Measurements from ENCODE around the gene FIBIN.
"Not testable (repeated sequence)": the region's sequence is repeated elsewhere in the genome, so short reads cannot be mapped to it uniquely, and the experiment has no call there.

Gene FIBIN

GRCh38 chr11:26993965-26994457 lies at the start of gene FIBIN:
Gene FIBIN, plus strand, starts transcription at chr11:26994112. Its CDS starts 415 bp downstream, at chr11:26994527.
- no peak for DNase-seq

DNA sequence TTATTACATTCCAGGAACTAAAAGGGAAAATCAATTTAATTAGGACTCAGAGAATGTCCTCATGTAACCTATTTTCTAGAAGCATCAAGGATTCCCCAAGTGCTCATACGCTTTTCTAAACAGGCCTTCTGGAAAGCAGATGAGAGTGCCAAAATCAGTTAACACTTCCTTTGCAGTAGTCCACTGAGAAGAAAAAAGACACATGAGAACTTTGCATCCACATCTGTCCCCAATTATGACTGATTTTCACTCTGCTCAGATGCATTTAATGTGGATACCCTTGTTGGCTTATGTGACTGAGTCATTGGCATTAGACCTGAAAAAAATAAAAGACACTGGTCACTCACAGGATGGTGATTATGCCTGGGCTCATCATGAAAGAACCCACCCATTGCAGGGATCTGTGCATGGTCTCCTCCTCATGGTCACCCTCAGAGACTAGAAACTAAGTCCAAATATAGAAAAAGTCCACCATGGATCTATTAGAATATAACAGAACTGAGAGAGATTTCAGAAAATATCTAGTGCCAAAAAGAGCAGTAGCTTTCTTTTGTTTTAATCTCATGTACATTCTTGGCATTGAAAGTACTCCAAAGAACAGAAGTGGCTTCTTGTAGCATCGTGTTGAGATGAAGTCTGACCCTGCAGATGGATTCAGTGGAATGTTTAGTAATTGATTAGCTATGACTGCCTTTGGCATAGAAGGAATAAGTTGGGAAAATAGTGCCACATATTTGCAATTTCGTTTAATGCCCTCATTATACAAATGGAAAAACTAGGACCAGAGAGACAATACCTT lies 48.8 kb upstream of the FIBIN start:
- no peak for DNase-seq

DNA sequence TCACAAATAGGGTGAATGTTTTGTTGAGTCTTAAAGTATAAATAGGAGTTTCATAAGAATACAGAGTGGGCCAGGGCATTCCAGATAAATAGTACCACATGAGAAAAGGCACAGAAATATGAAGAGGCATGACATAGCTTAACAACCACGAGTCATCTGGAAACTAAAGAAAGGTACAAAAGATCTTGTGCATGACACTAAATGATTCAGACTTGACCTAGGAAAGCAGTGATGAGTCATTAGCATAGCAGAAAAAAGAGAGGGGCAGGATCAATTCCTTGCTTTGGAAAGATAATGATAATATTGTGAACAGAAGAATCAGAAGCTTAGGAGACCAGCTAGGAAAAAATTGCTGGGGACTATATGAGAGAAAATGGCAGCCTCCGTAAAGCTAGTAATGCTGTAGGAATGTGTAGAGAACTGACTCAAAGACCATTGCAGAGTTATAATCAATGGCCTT lies 47.6 kb upstream of the FIBIN start:
- no peak for DNase-seq

DNA sequence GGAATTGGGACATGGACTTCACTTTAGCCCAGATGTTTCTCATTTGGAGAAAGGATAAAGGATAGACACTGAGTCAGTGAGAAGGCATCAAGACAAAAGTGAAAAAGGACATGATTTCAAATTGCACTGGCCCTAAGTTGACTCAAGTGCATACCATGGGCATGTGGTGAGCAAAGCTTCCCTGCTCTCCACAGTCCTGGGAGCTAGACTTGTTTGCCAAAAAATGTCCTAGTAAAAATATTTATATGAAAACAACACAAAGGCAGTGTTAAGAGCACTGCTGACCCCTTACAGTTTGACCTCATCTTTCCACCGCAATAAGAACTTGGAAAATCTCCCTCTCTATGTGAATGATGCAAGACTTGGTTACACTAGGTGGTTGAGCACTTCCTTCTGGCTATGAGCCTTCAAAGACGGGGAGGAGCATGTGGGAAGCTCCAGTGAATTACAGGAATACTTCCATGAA lies 46.5 kb upstream of the FIBIN start:
- DNase-seq = no peak

GRCh38 chr11:26947904-26948639 lies 45.8 kb upstream of the FIBIN start:
- DNase-seq = no peak

DNA sequence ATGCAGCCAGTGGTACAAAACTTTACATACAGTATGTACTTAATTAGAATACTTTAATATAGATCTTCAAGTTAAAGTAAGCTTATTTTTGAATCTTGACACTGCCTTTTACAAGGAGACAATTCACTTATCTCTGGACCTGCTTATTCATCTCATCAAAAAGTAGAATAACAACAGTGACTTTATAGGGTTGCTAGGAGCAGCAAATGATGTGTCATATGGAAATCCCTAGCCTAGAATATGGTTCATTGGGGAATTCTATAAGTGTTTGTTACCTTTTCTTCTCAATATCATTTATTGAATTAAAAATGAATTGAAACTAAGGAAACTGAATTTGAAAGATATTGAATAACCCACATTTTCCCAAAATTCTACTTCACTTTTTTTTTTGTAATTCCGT lies 45.0 kb upstream of the FIBIN start:
- no peak for DNase-seq

- no peak for DNase-seq
Measured at GRCh38 chr11:26949846-26950245, 44.1 kb upstream of the FIBIN start.

DNA sequence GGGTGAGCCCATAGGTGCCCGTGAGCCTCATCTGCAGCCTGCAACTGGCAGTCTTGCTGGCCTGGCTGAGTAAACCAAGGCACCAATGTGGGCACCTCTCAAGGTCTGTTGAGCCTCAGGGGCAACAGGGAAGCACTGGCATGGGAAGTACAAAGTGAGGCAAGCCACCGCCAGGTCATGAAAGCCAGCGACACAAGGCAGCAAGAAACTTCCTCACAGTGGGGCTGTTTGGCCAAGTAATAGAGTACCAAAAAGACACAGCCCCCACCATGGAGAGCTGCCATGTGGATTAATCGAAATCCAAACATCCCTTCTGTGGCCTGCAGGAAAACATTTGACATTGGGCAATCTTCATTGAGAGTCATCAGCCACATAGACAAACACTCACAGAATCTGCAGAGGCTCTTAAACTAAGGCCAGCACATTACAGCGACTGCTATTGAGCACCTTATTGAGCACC lies 43.6 kb upstream of the FIBIN start:
- DNase-seq = no peak

- no peak for DNase-seq
Measured at GRCh38 chr11:26951809-26952515, 42.0 kb upstream of the FIBIN start.

- no peak for DNase-seq
Measured at GRCh38 chr11:26953770-26954392, 40.0 kb upstream of the FIBIN start.

GRCh38 chr11:26958005-26958701 lies 35.8 kb upstream of the FIBIN start:
- DNase-seq = no peak

- no peak for DNase-seq
Measured at GRCh38 chr11:26958702-26959049, 35.2 kb upstream of the FIBIN start.

DNA sequence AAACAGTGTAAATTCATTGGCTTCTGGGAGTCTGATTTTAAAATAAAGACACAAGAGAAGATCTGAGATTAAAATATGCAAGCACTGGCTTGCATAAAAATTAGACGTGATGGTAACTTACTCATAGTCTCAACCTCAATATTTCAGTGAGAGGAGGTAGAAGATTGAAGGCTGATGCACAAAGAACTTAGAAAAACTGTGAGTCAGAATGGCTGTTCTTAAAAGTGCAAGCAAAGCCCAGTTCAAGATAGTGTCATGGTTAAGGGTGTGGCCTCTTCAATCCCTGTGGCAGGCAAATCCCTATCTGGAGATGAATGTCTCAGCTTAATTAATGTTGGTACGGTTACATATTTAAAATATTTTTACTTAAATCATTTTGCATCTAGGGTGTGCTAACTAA lies 33.6 kb upstream of the FIBIN start:
- no peak for DNase-seq

GRCh38 chr11:26963764-26964163 lies 30.1 kb upstream of the FIBIN start:
- no peak for DNase-seq

DNA sequence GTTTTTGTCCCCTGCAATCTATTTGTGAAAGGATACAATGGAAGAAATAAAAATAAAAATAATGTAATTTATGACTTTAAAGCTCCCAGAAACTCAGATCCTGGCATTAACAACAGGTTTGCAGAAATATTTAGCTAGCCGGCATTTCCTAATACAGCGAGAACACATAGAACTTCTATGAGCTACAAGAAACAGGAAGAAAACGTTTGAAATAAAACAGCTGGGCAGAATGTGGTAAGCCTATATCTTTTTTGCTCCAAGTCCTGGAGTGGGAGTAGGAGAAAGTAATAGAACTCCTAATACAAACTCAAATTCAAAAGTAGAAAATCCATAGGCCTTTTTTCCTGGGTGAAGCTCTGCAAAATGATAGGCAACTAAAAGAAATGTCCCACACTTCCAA lies 29.6 kb upstream of the FIBIN start:
- no peak for DNase-seq

- DNase-seq = not testable (repeated sequence)
Measured at GRCh38 chr11:26964847-26965485, 28.9 kb upstream of the FIBIN start.

DNA sequence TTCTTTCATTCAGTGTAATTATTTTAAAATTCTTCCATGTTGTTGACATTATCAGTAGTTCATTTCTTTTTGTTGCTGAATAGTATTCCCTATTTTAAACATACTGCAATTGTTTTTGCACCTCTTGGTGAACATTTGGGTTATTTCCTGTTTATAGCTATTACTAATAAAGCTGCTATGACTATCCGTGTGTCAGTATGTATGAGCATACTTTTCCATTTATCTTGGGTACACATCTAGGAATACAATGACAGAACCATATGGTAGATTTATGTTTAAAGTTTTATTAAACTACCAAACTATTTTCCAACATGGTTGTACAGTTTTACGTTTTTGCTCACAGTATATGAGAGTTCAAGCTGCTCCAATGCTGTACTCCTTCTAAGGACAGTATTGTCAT lies 22.0 kb upstream of the FIBIN start:
- DNase-seq = no peak

DNA sequence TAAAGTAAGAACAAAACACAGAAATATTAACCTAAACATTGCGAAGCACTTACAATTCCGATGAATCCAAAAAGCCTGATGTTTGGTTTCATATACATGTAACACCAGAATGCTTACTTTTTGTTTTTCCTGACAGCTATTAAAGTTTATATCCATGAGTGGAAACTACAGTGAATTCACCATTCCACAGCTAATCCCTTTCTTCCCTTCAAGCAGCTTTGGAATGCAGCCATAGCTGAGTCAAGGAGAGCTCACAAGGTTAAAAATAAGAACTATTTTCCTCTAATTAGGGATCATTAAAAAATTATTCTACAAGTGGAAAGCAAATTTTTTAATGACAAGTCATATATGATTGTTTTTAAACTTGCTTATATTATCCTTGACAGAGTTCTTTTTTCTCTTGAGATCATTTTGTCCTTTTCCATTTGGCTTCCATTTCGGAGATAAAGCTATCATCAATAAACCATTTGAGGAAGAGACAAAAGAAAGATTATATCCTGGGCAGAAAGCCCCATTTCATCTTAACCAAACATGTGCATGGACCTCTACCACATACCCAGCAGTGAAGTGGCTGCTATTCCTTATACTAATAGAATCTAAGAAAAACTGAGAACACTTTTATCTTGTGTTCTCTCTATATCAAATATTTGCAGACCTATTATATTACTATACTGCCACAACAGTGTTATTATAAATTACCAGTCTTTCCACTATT lies 19.7 kb upstream of the FIBIN start:
- DNase-seq = no peak

GRCh38 chr11:26974996-26975395 lies 18.9 kb upstream of the FIBIN start:
- DNase-seq = no peak

DNA sequence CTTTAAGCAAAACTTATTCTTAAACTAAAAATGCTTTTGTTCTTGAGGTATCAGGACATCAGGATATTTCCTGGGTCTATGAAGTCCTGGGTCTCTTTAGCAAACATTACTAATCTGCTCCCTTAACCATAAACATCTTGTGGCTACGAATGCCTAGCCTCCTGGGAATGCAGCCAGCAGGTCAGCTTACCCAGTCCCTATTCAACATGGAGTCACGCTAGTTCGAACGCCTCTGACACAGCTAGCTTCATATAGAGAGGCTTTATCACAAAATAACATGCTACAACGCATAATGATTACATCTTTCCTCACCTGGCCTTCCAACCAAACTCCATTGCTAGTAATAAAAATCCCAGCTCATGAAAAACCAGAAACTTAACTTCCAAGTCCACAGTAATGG lies 17.5 kb upstream of the FIBIN start:
- no peak for DNase-seq

DNA sequence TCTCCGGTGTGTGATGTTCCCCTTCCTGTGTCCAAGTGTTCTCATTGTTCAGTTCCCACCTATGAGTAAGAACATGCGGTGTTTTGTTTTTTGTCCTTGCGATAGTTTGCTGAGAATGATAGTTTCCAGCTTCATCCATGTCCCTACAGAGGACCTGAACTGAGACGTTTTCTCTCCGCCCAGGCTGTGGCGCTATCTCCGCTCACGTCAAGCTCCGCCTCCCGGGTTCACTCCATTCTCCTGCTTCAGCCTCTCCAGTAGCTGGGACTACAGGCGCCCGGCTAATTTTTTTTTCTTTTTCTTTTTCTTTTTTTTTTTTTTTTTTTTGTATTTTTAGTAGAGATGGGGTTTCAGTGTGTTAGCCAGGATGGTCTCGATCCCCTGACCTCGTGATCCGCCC lies 16.7 kb upstream of the FIBIN start:
- DNase-seq = not testable (repeated sequence)

Measured in COR-L47 (cell line).